Activated naive CD4-positive, alpha-beta T cell treated with anti-CD3 and anti-CD28 coated beads, Interleukin-2, amount 50 U/mL, for 24 hours (primary cell): ENCODE measurements around the gene PCDHGA12.
A peak's percentile ranks its signal among the peaks of the same experiment; 100 is the strongest.
"Not testable (repeated sequence)": the region's sequence is repeated elsewhere in the genome, so short reads cannot be mapped to it uniquely, and the experiment has no call there.

Experiments used
- H3K27ac Mint-ChIP-seq: one replicate; pipeline ENCODE4 v1.8.0; 2021; ENCODE audit warnings: mild to moderate bottlenecking, mixed read lengths
- H3K27me3 Mint-ChIP-seq: one replicate; pipeline ENCODE4 v1.8.0; 2021; ENCODE audit warnings: mixed read lengths
- H3K36me3 Mint-ChIP-seq: one replicate; pipeline ENCODE4 v1.8.0; 2021; ENCODE audit warnings: mixed read lengths
- H3K4me1 Mint-ChIP-seq: one replicate; pipeline ENCODE4 v1.8.0; 2021; ENCODE audit warnings: mixed read lengths
- H3K4me3 Mint-ChIP-seq: one replicate; pipeline ENCODE4 v1.8.0; 2021; ENCODE audit warnings: mild to moderate bottlenecking, mixed read lengths
- H3K9me3 Mint-ChIP-seq: one replicate; pipeline ENCODE4 v1.8.0; 2021; ENCODE audit warnings: mixed read lengths

The PCDHGA12 gene

GRCh38 chr5:141430332-141431113 lies at the start of gene PCDHGA12:
Gene PCDHGA12 (plus strand): TSS chr5:141430507. CDS start chr5:141430760, 253 bp downstream.
- peak within 1 kb of the TSS; percentile 84 for H3K4me3 Mint-ChIP-seq
- H3K27ac Mint-ChIP-seq: peak within 1 kb of the TSS; percentile 30
- H3K36me3 Mint-ChIP-seq: peaks cover 22% of the 10 kb centered on the region
- peaks cover 40% of the 10 kb centered on the region for H3K9me3 Mint-ChIP-seq
- peaks cover 55% of the 10 kb centered on the region for H3K27me3 Mint-ChIP-seq
- peaks cover 16% of the 10 kb centered on the region for H3K4me1 Mint-ChIP-seq

GRCh38 chr5:141382469-141383294 lies 47.6 kb upstream of the PCDHGA12 start, which contains the start of gene PCDHGA7:
Gene PCDHGA7 (plus strand): TSS chr5:141382742. CDS start chr5:141382900, 158 bp downstream.
- no peaks in the 10 kb centered on the region for H3K4me1 Mint-ChIP-seq
- no peak within 1 kb of the TSS for H3K27ac Mint-ChIP-seq
- H3K36me3 Mint-ChIP-seq: peaks cover 18% of the 10 kb centered on the region
- H3K9me3 Mint-ChIP-seq: peaks cover 21% of the 10 kb centered on the region
- peak within 1 kb of the TSS; percentile 70 for H3K4me3 Mint-ChIP-seq
- H3K27me3 Mint-ChIP-seq: peaks cover 59% of the 10 kb centered on the region

- Mint-ChIP-seq H3K4me1 (peaks cover under 1% of the 10 kb centered on the region), H3K4me3 (peak overlapping the region; percentile 70), H3K9me3 (peaks cover 22% of the 10 kb centered on the region), H3K27ac (no peak overlapping the region), H3K36me3 (peaks cover 19% of the 10 kb centered on the region), H3K27me3 (peaks cover 61% of the 10 kb centered on the region)
Observed at GRCh38 chr5:141383345-141383744, 47.0 kb upstream of the PCDHGA12 start.

GRCh38 chr5:141384471-141385267 lies 45.6 kb upstream of the PCDHGA12 start:
- Mint-ChIP-seq H3K36me3 (peaks cover 23% of the 10 kb centered on the region), H3K27ac (no peak overlapping the region), H3K4me3 (no peak overlapping the region), H3K4me1 (peaks cover 3% of the 10 kb centered on the region), H3K9me3 (peaks cover 31% of the 10 kb centered on the region), H3K27me3 (peaks cover 63% of the 10 kb centered on the region)

GRCh38 chr5:141387557-141388311 lies 42.6 kb upstream of the PCDHGA12 start, which contains the start of gene PCDHGB4:
Gene PCDHGB4 (plus strand): TSS chr5:141387698. CDS start chr5:141387885, 187 bp downstream.
- not testable (repeated sequence) for H3K27ac Mint-ChIP-seq, H3K4me1 Mint-ChIP-seq
- Mint-ChIP-seq H3K4me3 (peak within 1 kb of the TSS; percentile 11), H3K27me3 (peaks cover 63% of the 10 kb centered on the region), H3K36me3 (peaks cover 27% of the 10 kb centered on the region), H3K9me3 (peaks cover 40% of the 10 kb centered on the region)

GRCh38 chr5:141388661-141389060 lies 41.6 kb upstream of the PCDHGA12 start:
- Mint-ChIP-seq H3K36me3 (peaks cover 29% of the 10 kb centered on the region), H3K27ac (no peak overlapping the region), H3K9me3 (peaks cover 40% of the 10 kb centered on the region), H3K27me3 (peaks cover 64% of the 10 kb centered on the region), H3K4me1 (peaks cover 3% of the 10 kb centered on the region), H3K4me3 (no peak overlapping the region)

- Mint-ChIP-seq H3K9me3 (peaks cover 42% of the 10 kb centered on the region), H3K4me1 (peaks cover 3% of the 10 kb centered on the region), H3K27ac (no peak overlapping the region), H3K4me3 (no peak overlapping the region), H3K27me3 (peaks cover 64% of the 10 kb centered on the region), H3K36me3 (peaks cover 28% of the 10 kb centered on the region)
Observed at GRCh38 chr5:141389153-141390042, 40.9 kb upstream of the PCDHGA12 start.

GRCh38 chr5:141392429-141393198 lies 37.7 kb upstream of the PCDHGA12 start, which contains the start of gene PCDHGA8:
Gene PCDHGA8 (plus strand): TSS chr5:141392633. CDS start chr5:141392814, 181 bp downstream.
- peaks cover 22% of the 10 kb centered on the region for H3K36me3 Mint-ChIP-seq
- H3K9me3 Mint-ChIP-seq: peaks cover 24% of the 10 kb centered on the region
- peaks cover 55% of the 10 kb centered on the region for H3K27me3 Mint-ChIP-seq
- H3K27ac Mint-ChIP-seq: no peak within 1 kb of the TSS
- H3K4me1 Mint-ChIP-seq: peaks cover 3% of the 10 kb centered on the region
- H3K4me3 Mint-ChIP-seq: no peak within 1 kb of the TSS

GRCh38 chr5:141393267-141393666 lies 37.0 kb upstream of the PCDHGA12 start:
- Mint-ChIP-seq H3K4me3 (no peak overlapping the region), H3K4me1 (peaks cover 3% of the 10 kb centered on the region), H3K27ac (no peak overlapping the region), H3K36me3 (peaks cover 22% of the 10 kb centered on the region), H3K9me3 (peaks cover 24% of the 10 kb centered on the region), H3K27me3 (peaks cover 54% of the 10 kb centered on the region)

- peaks cover 53% of the 10 kb centered on the region for H3K27me3 Mint-ChIP-seq
- peaks cover 15% of the 10 kb centered on the region for H3K9me3 Mint-ChIP-seq
- not testable (repeated sequence) for H3K27ac Mint-ChIP-seq, H3K4me1 Mint-ChIP-seq, H3K4me3 Mint-ChIP-seq
- peaks cover 19% of the 10 kb centered on the region for H3K36me3 Mint-ChIP-seq
Observed at GRCh38 chr5:141394401-141395187, 35.7 kb upstream of the PCDHGA12 start.

GRCh38 chr5:141397756-141398551 lies 32.4 kb upstream of the PCDHGA12 start, which contains the start of gene PCDHGB5:
Gene PCDHGB5 (plus strand): TSS chr5:141397947. CDS start chr5:141398128, 181 bp downstream.
- H3K27ac Mint-ChIP-seq, H3K4me1 Mint-ChIP-seq: not testable (repeated sequence)
- Mint-ChIP-seq H3K27me3 (peaks cover 49% of the 10 kb centered on the region), H3K36me3 (peaks cover 19% of the 10 kb centered on the region), H3K4me3 (peak within 1 kb of the TSS; percentile 44), H3K9me3 (peaks cover 12% of the 10 kb centered on the region)

GRCh38 chr5:141398608-141399007 lies 31.7 kb upstream of the PCDHGA12 start:
- Mint-ChIP-seq H3K27ac (no peak overlapping the region), H3K4me3 (no peak overlapping the region), H3K9me3 (peaks cover 15% of the 10 kb centered on the region), H3K27me3 (peaks cover 52% of the 10 kb centered on the region), H3K36me3 (peaks cover 17% of the 10 kb centered on the region), H3K4me1 (no peaks in the 10 kb centered on the region)
